ENCODE results near the gene TTLL7. TPM values are rescaled to one million over a fixed set of nuclear protein-coding genes. Genes with fewer than 3 reads are reported as not detected.

Gene TTLL7
- 1 to 10 TPM; 2.8 to 4.4 (median 3.6) TPM for polyA plus RNA-seq (ENCODE audit: insufficient read length in 4 of 4)

- DNase-seq (ENCODE audit: low read depth in 4 of 4, low spot score in 3 of 4), result peak; percentile 46 to 70 (median 60)
These were observed at the start of gene TTLL7 for GRCh38 chr1:83998498-83999315. Gene TTLL7 (minus strand): TSS chr1:83999132. CDS start chr1:83952211, 46,921 bp downstream.

- no peak for DNase-seq (ENCODE audit: low read depth in 4 of 4, low spot score in 3 of 4)
These were observed 43.5 kb upstream of the TTLL7 start for GRCh38 chr1:84042461-84042860.

GRCh38 chr1:84037758-84038611 lies 39.1 kb upstream of the TTLL7 start:
- no peak for DNase-seq (ENCODE audit: low read depth in 4 of 4, low spot score in 3 of 4)

GRCh38 chr1:84031802-84032327 lies 32.9 kb upstream of the TTLL7 start:
- no peak for DNase-seq (ENCODE audit: low read depth in 4 of 4, low spot score in 3 of 4)

- DNase-seq (ENCODE audit: low read depth in 4 of 4, low spot score in 3 of 4), result no peak
These were observed 28.4 kb upstream of the TTLL7 start for GRCh38 chr1:84027368-84027767.

GRCh38 chr1:84025966-84026365 lies 27.0 kb upstream of the TTLL7 start:
- DNase-seq (ENCODE audit: low read depth in 4 of 4, low spot score in 3 of 4), result no peak

GRCh38 chr1:84021822-84022221 lies 22.9 kb upstream of the TTLL7 start:
- DNase-seq (ENCODE audit: low read depth in 4 of 4, low spot score in 3 of 4), result no peak

GRCh38 chr1:84020151-84020550 lies 21.2 kb upstream of the TTLL7 start:
- peak in 3 of 4 donors; percentile 22 to 28 (median 25) for DNase-seq (ENCODE audit: low read depth in 4 of 4, low spot score in 3 of 4)

- DNase-seq (ENCODE audit: low read depth in 4 of 4, low spot score in 3 of 4), result no peak
These were observed 20.3 kb upstream of the TTLL7 start for GRCh38 chr1:84019217-84019616.

- DNase-seq (ENCODE audit: low read depth in 4 of 4, low spot score in 3 of 4), result no peak
These were observed 14.8 kb upstream of the TTLL7 start for GRCh38 chr1:84013708-84014107.

- DNase-seq (ENCODE audit: low read depth in 4 of 4, low spot score in 3 of 4), result no peak
These were observed 13.1 kb upstream of the TTLL7 start for GRCh38 chr1:84012018-84012417.

- DNase-seq (ENCODE audit: low read depth in 4 of 4, low spot score in 3 of 4), result no peak
These were observed 11.2 kb upstream of the TTLL7 start for GRCh38 chr1:84010136-84010535.

GRCh38 chr1:84008631-84009030 lies 9.7 kb upstream of the TTLL7 start:
- DNase-seq (ENCODE audit: low read depth in 4 of 4, low spot score in 3 of 4), result no peak

GRCh38 chr1:84006591-84006990 lies 7.7 kb upstream of the TTLL7 start:
- no peak for DNase-seq (ENCODE audit: low read depth in 4 of 4, low spot score in 3 of 4)

GRCh38 chr1:84001501-84001900 lies 2.6 kb upstream of the TTLL7 start:
- no peak for DNase-seq (ENCODE audit: low read depth in 4 of 4, low spot score in 3 of 4)

GRCh38 chr1:84000954-84001495 lies 2.1 kb upstream of the TTLL7 start:
- no peak for DNase-seq (ENCODE audit: low read depth in 4 of 4, low spot score in 3 of 4)

- DNase-seq (ENCODE audit: low read depth in 4 of 4, low spot score in 3 of 4), result no peak
These were observed 1.4 kb upstream of the TTLL7 start for GRCh38 chr1:84000196-84000885.

- DNase-seq (ENCODE audit: low read depth in 4 of 4, low spot score in 3 of 4), result peak in 2 of 4 donors; percentile 56 to 62
These were observed 436 bp upstream of the TTLL7 start for GRCh38 chr1:83999316-83999819.

GRCh38 chr1:83998205-83998497 lies 781 bp downstream of the TTLL7 start:
- DNase-seq (ENCODE audit: low read depth in 4 of 4, low spot score in 3 of 4), result no peak

- no peak for DNase-seq (ENCODE audit: low read depth in 4 of 4, low spot score in 3 of 4)
These were observed 1.3 kb downstream of the TTLL7 start for GRCh38 chr1:83997631-83998030.

All from right renal pelvis (tissue), 4 donors.